Left lobe of liver (tissue), 2 donors: ENCODE measurements around the gene STAC2. TPM values are rescaled to one million over a fixed set of nuclear protein-coding genes. Genes with fewer than 3 reads are reported as not detected.
"Not testable (repeated sequence)": the region's sequence is repeated elsewhere in the genome, so short reads cannot be mapped to it uniquely, and the experiment has no call there.

Source experiments
- ATAC-seq: fragments of 200-7000 bp; cut with Tn5 transposase; one replicate; pipeline ENCODE4 v1.9.1; 2020; ENCODE audit warnings: mild to moderate bottlenecking, moderate library complexity
- DNase-seq: peaks from one replicate; pipeline ENCODE4 v3.0.0-alpha.2; 2020; ENCODE audit warnings: low spot score
- total RNA-seq: library from RNA; stranded (reverse); gene quantifications from one replicate; pipeline ENCODE4 v1.2.1, GENCODE V29; 2021
- donor health status: DM: no; HTN: no; CAD: no; lungs with moderate emphysema.
- donor health status: DM: no; HTN: yes; CAD: no.

The STAC2 gene
- total RNA-seq, 1 donor from 2014 or later, result not detected

DNA sequence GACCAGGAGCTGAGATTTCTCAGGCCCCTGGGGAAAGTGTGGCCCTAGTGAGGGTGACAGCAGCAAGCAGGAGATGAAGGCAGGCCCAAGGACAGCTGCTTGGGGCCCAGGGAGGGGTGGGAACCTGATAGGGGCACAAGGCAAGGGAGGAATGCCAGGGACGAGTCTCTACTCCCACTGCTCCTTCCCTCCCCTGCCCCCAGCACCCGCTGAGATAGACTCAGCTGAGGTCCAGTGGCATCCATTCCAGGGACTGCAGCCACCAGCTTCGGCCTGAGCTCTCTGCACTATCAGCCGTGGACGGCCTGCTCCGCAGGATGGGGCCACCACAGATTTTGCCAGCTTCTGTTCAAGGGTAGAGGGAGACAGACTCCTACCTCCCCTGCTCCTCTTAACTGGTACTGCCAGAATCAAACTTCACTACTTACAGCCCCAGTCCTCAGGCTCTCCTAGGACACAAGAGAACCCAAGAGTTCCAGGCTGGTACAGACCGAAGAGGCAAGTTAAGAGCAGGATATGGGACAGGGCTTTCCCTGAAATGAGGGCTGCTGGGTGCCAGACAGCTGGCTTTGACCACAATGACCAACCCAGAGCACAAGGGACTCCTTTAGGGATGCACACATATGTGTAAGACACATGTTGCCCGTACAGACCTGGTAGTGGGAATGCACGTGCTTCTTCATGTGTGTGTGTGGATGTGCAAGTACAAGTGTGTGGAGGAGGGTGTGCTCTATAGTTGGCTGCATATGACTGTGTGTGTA, 33.8 kb downstream of the STAC2 start:
- no peak for ATAC-seq
- no peak for DNase-seq

DNA sequence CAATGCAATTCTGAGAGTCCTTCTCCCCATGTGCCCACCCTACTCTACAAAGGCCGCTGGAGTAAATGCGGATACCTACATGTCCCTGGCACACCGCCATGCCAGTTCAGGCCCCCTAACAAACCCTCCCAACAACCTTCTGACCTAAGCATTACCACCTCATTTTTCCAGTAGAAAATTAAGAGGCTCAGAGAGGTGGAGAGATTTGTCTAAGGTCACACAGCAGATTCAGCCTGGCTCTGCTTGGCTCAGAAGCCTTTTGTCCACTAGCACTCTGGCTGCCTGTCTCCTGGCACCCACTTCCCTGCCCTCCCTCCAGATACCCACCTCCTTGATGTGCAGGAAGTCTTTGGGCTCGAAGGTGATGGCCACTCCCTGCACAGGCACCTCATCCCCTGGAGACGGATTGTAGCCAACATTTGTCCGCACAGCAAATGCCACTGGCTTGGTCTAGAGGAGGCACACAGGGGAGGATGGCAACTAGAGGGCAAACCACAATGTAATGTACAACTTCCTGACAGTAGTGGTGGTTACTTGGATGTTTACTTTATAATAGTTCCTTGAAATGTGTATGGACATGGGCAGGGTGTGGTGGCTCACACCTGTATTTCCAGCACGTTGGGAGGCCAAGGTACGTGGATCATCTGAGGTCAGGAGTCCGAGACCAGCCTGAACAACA, 38.5 kb downstream of the STAC2 start:
- no peak for ATAC-seq
- DNase-seq, result no peak

GRCh38 chr17:39186481-39187002, 39.2 kb downstream of the STAC2 start:
- DNase-seq (no peak), ATAC-seq (no peak)

DNA sequence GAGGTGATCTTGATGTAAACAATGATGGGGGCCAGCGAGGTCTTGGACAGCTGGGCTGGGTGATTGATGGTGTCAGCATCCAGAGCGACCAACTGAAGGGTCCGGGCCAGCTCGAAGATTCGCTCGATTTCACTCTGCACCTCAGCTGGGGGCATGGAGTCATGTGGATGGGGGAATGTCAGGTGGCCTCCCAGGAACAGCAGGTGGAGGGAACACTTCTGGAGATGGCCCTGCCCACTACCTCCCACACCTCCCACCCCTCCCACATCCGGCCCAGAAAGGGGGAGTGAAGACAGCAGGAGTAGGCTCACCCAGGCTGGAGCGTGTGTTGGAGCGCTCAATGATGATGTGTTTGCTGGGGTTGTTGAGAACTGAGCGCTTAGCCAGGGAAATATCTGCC, 42.0 kb downstream of the STAC2 start:
- no peak for ATAC-seq
- DNase-seq, result no peak

DNA sequence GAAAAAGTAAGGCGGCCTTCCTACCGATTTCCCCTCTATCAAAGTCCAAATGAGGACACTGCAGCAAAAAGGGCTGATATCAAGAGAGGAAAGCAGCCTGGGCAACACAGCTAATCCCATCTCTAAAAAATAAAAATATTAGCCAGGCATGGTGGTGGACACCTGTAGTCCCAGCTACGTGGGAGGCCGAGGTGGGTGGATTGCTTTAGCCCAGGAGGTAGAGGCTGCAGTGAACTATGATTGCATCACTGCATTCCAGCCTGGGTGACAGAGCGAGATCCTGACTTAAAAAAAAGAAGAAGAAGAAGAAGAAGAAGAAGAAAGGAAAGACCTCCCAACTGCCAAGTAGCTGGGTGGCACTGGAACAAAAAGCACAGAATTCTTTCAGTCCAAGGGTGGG, 42.7 kb downstream of the STAC2 start:
- no peak for DNase-seq
- no peak for ATAC-seq

DNA sequence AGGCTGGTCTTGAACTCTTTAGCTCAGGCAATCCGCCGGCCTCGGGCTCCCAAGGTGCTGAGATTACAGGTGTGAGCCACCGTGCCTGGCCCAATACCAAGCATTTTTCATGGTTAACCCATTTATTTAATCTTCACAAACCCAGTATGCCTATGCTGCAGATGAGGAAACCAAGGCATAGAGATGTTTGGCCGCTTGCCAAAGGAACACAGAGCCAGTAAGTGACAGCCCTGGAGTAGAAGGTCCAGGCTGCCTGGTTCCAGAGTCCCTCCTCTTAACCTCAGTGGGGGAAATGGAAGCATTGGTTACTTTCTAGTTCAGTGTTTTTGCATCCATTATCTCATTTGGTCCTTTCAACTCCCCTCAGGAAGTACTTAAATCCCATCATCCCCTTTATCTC, 44.4 kb downstream of the STAC2 start:
- DNase-seq (no peak), ATAC-seq (no peak)

- no peak for DNase-seq
These were observed 47.2 kb downstream of the STAC2 start for GRCh38 chr17:39178536-39178935.

GRCh38 chr17:39177256-39177655, 48.5 kb downstream of the STAC2 start:
- ATAC-seq (no peak), DNase-seq (no peak)

More at GRCh38 chr17:39178536-39178935, 47.2 kb downstream of the STAC2 start:
- ATAC-seq, result no peak

GRCh38 chr17:39175695-39176093, 50.1 kb downstream of the STAC2 start:
- no peak for ATAC-seq
- no peak for DNase-seq

DNA sequence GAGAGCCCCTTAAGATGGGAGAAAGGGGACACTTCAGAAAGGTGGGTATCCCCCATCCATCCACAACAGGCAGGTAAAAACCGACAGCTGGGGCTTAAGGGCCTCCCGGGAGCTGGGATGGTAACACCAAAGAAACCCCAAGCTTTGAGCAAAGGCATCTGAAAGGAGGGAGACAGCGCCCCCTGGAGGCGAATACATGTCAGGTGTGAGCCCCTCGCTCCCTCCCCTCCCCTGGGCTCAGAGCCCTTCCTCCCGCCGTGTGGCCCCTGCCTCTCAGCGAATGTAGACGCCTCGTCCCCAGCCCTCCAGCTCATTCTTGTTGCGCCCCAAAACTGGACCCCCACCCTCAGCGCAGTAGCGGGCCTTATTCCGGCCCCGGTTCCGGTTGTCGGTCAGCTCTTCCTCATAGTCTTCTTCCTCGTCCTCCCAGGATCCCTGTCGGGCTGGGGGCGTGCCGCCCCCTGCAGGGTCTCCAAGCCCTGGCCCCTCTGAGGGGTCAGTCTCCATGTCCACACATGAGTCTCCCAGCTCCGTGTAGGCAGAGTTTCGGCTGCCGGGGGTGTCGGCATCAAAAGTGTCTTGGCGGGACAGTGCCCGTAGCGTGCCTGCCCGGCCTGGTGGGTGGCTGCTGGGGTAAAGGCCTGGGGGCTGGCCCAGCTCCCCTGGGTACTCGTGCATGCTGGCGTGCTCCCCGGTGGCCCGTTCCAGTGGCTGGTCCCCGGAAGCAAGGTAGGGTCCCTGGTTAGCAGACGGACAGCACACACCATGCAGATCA, 50.6 kb downstream of the STAC2 start:
- ATAC-seq (peak; percentile 73), DNase-seq (no peak)

GRCh38 chr17:39173526-39174274, 52.0 kb downstream of the STAC2 start:
- ATAC-seq (no peak), DNase-seq (no peak)

GRCh38 chr17:39173080-39173479, 52.7 kb downstream of the STAC2 start:
- ATAC-seq (no peak), DNase-seq (no peak)

DNA sequence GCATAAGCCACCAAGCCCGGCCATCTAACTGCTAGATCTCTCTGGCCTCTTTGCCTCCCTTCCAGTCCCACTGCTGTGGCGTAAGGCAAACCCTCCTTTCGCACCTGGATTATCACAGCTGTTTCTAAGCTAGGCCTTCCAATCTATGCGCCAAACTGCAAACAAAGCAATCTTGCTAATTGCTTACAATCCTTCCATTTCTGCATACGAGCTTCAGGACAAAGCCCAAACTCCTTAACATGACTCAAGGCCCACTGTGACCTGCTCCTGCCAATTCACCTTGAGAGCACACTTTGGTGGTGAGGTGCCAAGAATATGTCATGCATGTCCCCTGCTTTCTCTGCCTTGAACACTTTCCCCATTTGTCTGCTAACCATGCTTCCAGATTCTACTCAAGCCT, 53.8 kb downstream of the STAC2 start:
- DNase-seq, result no peak
- no peak for ATAC-seq

DNA sequence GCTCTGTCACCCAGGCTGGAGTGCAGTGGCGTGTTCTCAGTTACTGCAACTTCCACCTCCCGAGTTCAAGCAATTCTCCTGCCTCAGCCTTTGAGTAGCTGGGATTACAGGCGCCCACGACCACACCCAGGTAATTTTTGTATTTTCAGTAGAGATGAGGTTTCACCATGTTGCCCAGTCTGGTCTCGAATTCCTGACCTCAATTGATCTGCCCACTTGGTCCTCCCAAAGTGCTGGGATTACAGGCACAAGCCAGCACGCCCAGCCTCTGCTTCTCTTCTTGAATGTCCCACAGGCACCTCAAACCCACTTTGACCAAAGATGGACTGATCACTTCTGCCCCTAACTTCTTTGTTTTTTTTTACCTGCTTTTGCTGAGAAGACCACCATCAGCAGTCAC, 55.2 kb downstream of the STAC2 start:
- DNase-seq, result no peak
- no peak for ATAC-seq

DNA sequence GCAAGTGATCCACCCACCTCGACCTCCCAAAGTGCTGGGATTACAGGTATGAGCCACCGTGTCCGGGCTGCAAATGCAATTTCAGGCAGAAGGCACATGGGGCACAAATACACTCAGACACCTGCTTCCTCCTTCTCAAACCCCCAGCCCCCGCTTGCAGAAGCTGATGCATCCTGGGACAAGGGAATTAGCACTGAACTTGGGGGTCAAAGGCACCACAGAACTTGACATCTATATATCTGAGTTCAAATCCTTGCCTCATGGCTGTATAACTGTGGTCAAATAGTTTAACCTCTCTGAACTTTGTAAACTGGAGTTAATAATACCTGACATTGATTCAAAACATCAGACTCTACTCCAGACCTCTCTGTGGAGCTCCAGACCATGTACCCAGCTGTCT, 55.6 kb downstream of the STAC2 start:
- ATAC-seq, result no peak
- no peak for DNase-seq

DNA sequence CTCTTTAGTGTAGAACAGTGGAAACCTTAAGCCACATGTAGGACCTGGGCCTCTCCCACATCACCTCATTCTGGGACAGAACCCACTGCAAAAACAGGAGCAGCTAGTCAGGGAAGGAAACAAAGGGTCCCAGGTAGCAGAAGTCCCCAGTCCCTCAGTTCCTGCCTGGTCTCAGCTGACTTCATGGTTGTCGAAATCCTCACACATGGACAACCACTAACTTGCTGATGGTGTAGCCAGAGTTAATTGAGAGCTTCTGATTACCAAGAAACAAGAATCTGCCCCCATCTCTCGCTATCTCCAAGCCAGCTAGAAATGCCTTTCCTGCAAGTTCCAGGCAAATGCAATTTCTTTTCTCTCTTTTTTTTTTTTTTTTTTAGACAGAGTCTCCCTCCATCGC, 56.2 kb downstream of the STAC2 start:
- DNase-seq (no peak), ATAC-seq (no peak)

DNA sequence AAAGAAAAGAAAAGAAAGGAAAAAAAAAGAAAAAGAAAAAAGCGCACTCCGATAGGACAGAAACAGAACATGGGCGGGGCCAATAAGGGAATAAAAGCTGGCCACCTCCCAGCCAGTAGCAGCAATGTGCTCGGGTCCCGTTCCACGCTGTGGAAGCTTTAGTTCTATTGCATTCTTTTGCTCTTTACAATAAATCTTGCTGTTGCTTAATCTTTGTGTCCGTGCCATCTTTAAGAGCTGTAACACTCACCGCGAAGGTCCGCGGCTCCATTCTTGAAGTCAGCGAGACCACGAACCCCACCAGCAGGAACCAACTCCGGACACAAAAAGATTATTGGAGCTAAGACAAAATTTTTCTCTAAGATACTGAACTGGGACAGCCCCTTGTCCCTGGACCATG, 56.6 kb downstream of the STAC2 start:
- no peak for ATAC-seq

DNA sequence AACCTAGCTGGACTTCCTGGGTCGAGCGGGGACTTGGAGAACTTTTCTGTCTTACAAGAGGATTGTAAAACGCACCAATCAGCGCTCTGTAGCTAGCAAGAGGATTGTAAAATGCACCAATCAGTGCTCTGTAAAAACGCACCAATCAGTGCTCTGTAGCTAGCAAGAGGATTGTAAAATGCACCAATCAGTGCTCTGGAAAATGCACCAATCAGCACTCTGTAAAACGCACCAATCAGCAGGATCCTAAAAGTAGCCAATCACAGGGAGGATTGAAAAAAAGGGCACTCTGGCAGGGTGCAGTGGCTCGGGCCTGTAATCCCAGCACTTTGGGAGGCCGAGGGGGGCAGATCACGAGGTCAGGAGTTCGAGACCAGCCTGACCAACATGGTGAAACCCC, 57.2 kb downstream of the STAC2 start:
- not testable (repeated sequence) for DNase-seq, ATAC-seq

More for the DNA sequence above, 56.6 kb downstream of the STAC2 start:
- DNase-seq, result no peak

- ATAC-seq (no peak), DNase-seq (no peak)
These were observed 58.3 kb downstream of the STAC2 start for GRCh38 chr17:39167476-39167875.

- no peak for DNase-seq
- ATAC-seq, result no peak
These were observed 59.1 kb downstream of the STAC2 start for GRCh38 chr17:39166437-39167335.
